ENCODE measurements around the gene POR.
A peak's percentile ranks its signal among the peaks of the same experiment; 100 is the strongest.
"Not testable (repeated sequence)": the region's sequence is repeated elsewhere in the genome, so short reads cannot be mapped to it uniquely, and the experiment has no call there.

The POR gene

GRCh38 chr7:76016191-76016947 lies 101.4 kb downstream of the POR start:
- DNase-seq (ENCODE audit: low read depth in 4 of 4, low spot score in 1 of 4), result no peak

GRCh38 chr7:76018520-76018919 lies 103.6 kb downstream of the POR start:
- DNase-seq (ENCODE audit: low read depth in 4 of 4, low spot score in 1 of 4), result not testable (repeated sequence)

DNA sequence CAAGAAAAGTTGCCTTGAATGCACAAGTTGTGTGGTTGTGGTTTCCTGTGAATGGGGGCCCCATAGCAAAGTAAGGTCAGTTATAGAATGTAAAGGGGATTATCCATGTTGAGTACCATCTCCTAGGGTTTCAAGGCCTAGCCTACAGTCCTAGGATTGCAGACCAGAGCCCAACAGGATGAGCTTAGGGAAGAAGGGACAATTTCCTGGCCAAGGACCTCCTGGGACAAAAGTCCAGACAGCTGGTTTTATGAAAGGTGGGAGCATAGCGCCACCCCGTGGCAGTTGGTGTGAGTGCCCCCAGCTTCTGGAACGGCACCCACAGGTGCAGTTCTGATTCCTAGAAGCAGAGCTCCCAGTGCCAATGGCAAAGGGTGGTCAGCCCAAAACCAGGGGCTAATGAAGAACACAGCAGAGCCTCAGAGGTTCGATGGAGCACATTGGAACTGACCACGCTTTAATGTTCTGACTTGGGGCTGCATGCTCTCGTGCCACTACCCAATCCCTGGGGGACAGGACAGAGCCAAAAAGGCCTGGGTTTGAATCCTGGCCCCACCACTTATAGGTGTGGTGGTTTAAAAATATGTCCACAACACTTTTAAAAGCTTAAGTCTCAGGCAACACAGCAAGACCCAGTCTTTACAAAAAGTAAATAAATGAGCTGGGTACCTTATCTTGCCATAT lies 105.2 kb downstream of the POR start:
- DNase-seq (ENCODE audit: low read depth in 4 of 4, low spot score in 1 of 4), result peak; percentile 36 to 60 (median 54)

- DNase-seq (ENCODE audit: low read depth in 4 of 4, low spot score in 1 of 4), result no peak
Observed at GRCh38 chr7:76022026-76022780, 107.2 kb downstream of the POR start.

- DNase-seq (ENCODE audit: low read depth in 4 of 4, low spot score in 1 of 4), result no peak
Observed at GRCh38 chr7:76023002-76023401, 108.0 kb downstream of the POR start.

- not testable (repeated sequence) for DNase-seq (ENCODE audit: low read depth in 4 of 4, low spot score in 1 of 4)
Observed at GRCh38 chr7:76029682-76030081, 114.7 kb downstream of the POR start.

DNA sequence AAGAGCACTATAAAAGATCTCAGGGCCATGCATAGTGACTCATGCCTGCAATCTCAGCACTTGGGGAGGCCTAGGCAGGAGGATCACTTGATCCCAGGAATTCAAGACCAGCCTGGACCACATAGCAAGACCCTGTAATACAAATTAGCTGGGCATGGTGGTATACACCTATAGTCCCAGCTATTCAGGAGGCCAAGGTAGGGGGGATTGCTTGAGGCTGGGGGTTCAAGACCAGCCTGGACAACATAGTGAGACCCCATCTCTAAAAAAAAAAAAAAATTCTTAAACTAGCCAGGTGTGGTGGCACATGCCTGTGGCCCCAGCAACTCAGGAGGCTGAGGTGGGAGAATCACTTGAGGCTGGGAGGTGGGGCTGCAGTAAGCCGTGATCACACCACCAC lies 117.0 kb downstream of the POR start:
- DNase-seq (ENCODE audit: low read depth in 4 of 4, low spot score in 1 of 4), result no peak
